Breast epithelium (tissue), 3 donors: ENCODE measurements around the gene MTCL1.

Experiments used
- CTCF ChIP-seq, 3 donors: fragments of 450-650 bp; IDR thresholded peaks; one replicate each; pipeline ENCODE4 v1.5.1; 2016 to 2017; ENCODE audit warnings: antibody characterized with exemption in 3 of 3, mild to moderate bottlenecking in 3 of 3, moderate library complexity in 3 of 3
- POLR2A ChIP-seq: fragments of 450-650 bp; IDR thresholded peaks from one replicate; pipeline ENCODE4 v1.6.1; 2016; ENCODE audit warnings: antibody characterized with exemption, mild to moderate bottlenecking, moderate library complexity

- TF ChIP-seq CTCF (IDR thresholded peaks at IDR 0.05) = no peak
- TF ChIP-seq POLR2A = no peak
Measured at GRCh38 chr18:8744656-8745055, 39.3 kb downstream of the MTCL1 start.
